H1 (cell line): ENCODE results near the gene MXI1. TPM values are rescaled to one million over a fixed set of nuclear protein-coding genes. Genes with fewer than 3 reads are reported as not detected.

Experiments used
- ATF2 ChIP-seq: IDR thresholded peaks from 2 replicates; pipeline ENCODE4 v1.6.1; 2012; ENCODE audit warnings: low read length, inconsistent platforms
- BCL11A ChIP-seq, 2 experiments: IDR thresholded peaks; one replicate each; pipeline ENCODE4 v1.6.1; 2011; ENCODE audit warnings: low read depth in 2 of 2, low read length in 2 of 2, mild to moderate bottlenecking in 2 of 2
- SAP30 ChIP-seq: fragments of 300-600 bp; sonication (generic); IDR thresholded peaks from 2 replicates; pipeline ENCODE4 v1.7.1; 2012; ENCODE audit warnings: low read length, moderate library complexity, mild to moderate bottlenecking, inconsistent platforms; ENCODE audit not compliant: insufficient read depth, insufficient replicate concordance
- polyA plus RNA-seq, 7 experiments: library from polyadenylated mRNA; depleted of rRNA in 3 of 7; stranded (reverse) in 5 of 7; unstranded in 2 of 7; fragments of >200 nt in 5 of 7; fragments of 200-250 nt in 2 of 7; gene quantifications; 1 replicate in 5 of 7; 2 replicates in 1 of 7; 4 replicates in 1 of 7; pipeline versions ENCODE4 v1.2.1 to v1.2.3, GENCODE V29; 2011 to 2013; ENCODE audit warnings: missing spikeins in 2 of 7, mixed read lengths in 2 of 7
- total RNA-seq: library from RNA; stranded (reverse); fragmentation: NEBNext Ultra II Directional; extraction: Animal tissue kit (Norgen Biotek cat#: 25700); gene quantifications from 2 replicates; pipeline ENCODE4 v1.2.1, GENCODE V29; 2021

MXI1 gene
- total and polyA plus RNA-seq, 2 of the 8 experiments (the other 6 are each of a cell fraction or from before 2014, with no cell fraction given): 5.7 to 8.8 TPM

GRCh38 chr10:110203500-110204455 lies 3.6 kb upstream of the MXI1 start (continued):
- TF ChIP-seq ATF2 (no peak), SAP30 (no peak), BCL11A (IDR thresholded peaks at IDR 0.05; ENCODE audit: low read depth in 2 of 2, low read length in 2 of 2) (no peak)
